WERI-Rb-1 (cell line): ENCODE results near the gene PLA2G5.

Experiments
- DNase-seq: peaks from one replicate; pipeline ENCODE4 v3.0.0-alpha.2; 2020
- H3K27ac ChIP-seq: fragments of 250-450 bp; sonication (Bioruptor Pico); 2 replicates; pipeline ENCODE4 v1.5.1; 2020; ENCODE audit warnings: mild to moderate bottlenecking, moderate library complexity
- H3K27me3 ChIP-seq: fragments of 250-450 bp; sonication (Bioruptor Pico); 2 replicates; pipeline ENCODE4 v1.5.1; 2021; ENCODE audit warnings: mild to moderate bottlenecking, low read depth, moderate library complexity; ENCODE audit not compliant: insufficient read depth, severe bottlenecking
- H3K36me3 ChIP-seq: fragments of 250-450 bp; sonication (Bioruptor Pico); 2 replicates; pipeline ENCODE4 v1.5.1; 2020; ENCODE audit warnings: mild to moderate bottlenecking, moderate library complexity
- H3K4me3 ChIP-seq: 2 replicates; pipeline ENCODE4 v1.5.1; 2011; ENCODE audit warnings: low read depth, mild to moderate bottlenecking, control low read depth, low read length
- H3K9me3 ChIP-seq: fragments of 250-450 bp; sonication (Bioruptor Pico); 2 replicates; pipeline ENCODE4 v1.5.1; 2021; ENCODE audit warnings: mild to moderate bottlenecking, moderate library complexity; ENCODE audit not compliant: severe bottlenecking
- CTCF ChIP-seq: IDR thresholded peaks from 2 replicates; pipeline ENCODE4 v1.5.1; 2011; ENCODE audit warnings: low read depth, mild to moderate bottlenecking, control low read depth, inconsistent platforms, low read length

The PLA2G5 gene

GRCh38 chr1:20136249-20136648 lies 66.3 kb downstream of the PLA2G5 start:
- Histone ChIP-seq H3K27ac (no peak overlapping the region), H3K36me3 (no peaks in the 10 kb centered on the region), H3K27me3 (no peaks in the 10 kb centered on the region), H3K9me3 (no peaks in the 10 kb centered on the region), H3K4me3 (no peak overlapping the region)
- no peak for DNase-seq
- no peak for TF ChIP-seq CTCF

GRCh38 chr1:20137055-20137454 lies 67.1 kb downstream of the PLA2G5 start:
- Histone ChIP-seq H3K9me3 (no peaks in the 10 kb centered on the region), H3K36me3 (no peaks in the 10 kb centered on the region), H3K27ac (no peak overlapping the region), H3K4me3 (no peak overlapping the region), H3K27me3 (no peaks in the 10 kb centered on the region)
- TF ChIP-seq CTCF, result no peak
- no peak for DNase-seq

GRCh38 chr1:20137604-20138003 lies 67.6 kb downstream of the PLA2G5 start:
- H3K9me3 ChIP-seq, result no peaks in the 10 kb centered on the region
- H3K4me3 ChIP-seq, result no peak overlapping the region
- no peak for DNase-seq
- H3K27ac ChIP-seq, result no peak overlapping the region
- no peaks in the 10 kb centered on the region for H3K27me3 ChIP-seq
- no peaks in the 10 kb centered on the region for H3K36me3 ChIP-seq
- TF ChIP-seq CTCF, result no peak

GRCh38 chr1:20138346-20138745 lies 68.4 kb downstream of the PLA2G5 start:
- no peak for TF ChIP-seq CTCF
- Histone ChIP-seq H3K4me3 (no peak overlapping the region), H3K9me3 (no peaks in the 10 kb centered on the region), H3K27me3 (no peaks in the 10 kb centered on the region), H3K27ac (no peak overlapping the region), H3K36me3 (no peaks in the 10 kb centered on the region)
- DNase-seq, result no peak

GRCh38 chr1:20138961-20139550 lies 69.1 kb downstream of the PLA2G5 start, which contains the start of gene PLA2G2F:
Gene PLA2G2F (plus strand): TSS chr1:20139323. CDS start chr1:20139428, 105 bp downstream.
- no peak within 1 kb of the TSS for H3K4me3 ChIP-seq
- no peak within 1 kb of the TSS for H3K27ac ChIP-seq
- H3K27me3 ChIP-seq, result no peaks in the 10 kb centered on the region
- no peak for DNase-seq
- no peaks in the 10 kb centered on the region for H3K9me3 ChIP-seq
- TF ChIP-seq CTCF, result no peak
- no peaks in the 10 kb centered on the region for H3K36me3 ChIP-seq
